Upper lobe of right lung (tissue), 1 donor: ENCODE measurements around the gene KISS1. TPM values are rescaled to one million over a fixed set of nuclear protein-coding genes. Genes with fewer than 3 reads are reported as not detected.

Source experiments
- ATAC-seq: fragments of 200-7000 bp; cut with Tn5 transposase; one replicate; pipeline ENCODE4 v1.9.1; 2020; ENCODE audit warnings: mild to moderate bottlenecking, moderate library complexity
- DNase-seq: peaks from one replicate; pipeline ENCODE4 v3.0.0-alpha.2; 2020
- H3K27ac ChIP-seq: fragments of 200-600 bp; one replicate; pipeline ENCODE4 v1.8.0; 2022
- H3K27me3 ChIP-seq: fragments of 200-600 bp; one replicate; pipeline ENCODE4 v1.8.0; 2022; ENCODE audit warnings: mild to moderate bottlenecking
- H3K36me3 ChIP-seq: fragments of 200-600 bp; one replicate; pipeline ENCODE4 v1.8.0; 2022
- H3K4me1 ChIP-seq: fragments of 200-600 bp; one replicate; pipeline ENCODE4 v1.8.0; 2022
- H3K4me3 ChIP-seq: fragments of 200-600 bp; one replicate; pipeline ENCODE4 v1.8.0; 2022; ENCODE audit warnings: mild to moderate bottlenecking
- H3K9me3 ChIP-seq: fragments of 200-600 bp; one replicate; pipeline ENCODE4 v1.8.0; 2022
- intact Hi-C: fragments of 100-400 bp; cut with DNase I; formaldehyde crosslinking; loops from one replicate; pipeline ENCODE4 v1.11.0; 2022
- total RNA-seq: library from RNA; stranded (reverse); fragmentation: NEBNext Ultra II Directional; extraction: Animal tissue kit (Norgen Biotek cat#: 25700); gene quantifications from one replicate; pipeline ENCODE4 v1.2.1, GENCODE V29; 2021
- TF ChIP-seq, protein P1 (sequence below): fragments of 200-600 bp; IDR thresholded peaks from one replicate; pipeline ENCODE4 v1.8.0; 2022; ENCODE audit warnings: antibody characterized with exemption
- donor health status: DM: no; HTN: yes; CAD: no; lungs with severe emphysema.

KISS1 gene
- total RNA-seq, 1 donor from 2014 or later, result 2.9 TPM

DNA sequence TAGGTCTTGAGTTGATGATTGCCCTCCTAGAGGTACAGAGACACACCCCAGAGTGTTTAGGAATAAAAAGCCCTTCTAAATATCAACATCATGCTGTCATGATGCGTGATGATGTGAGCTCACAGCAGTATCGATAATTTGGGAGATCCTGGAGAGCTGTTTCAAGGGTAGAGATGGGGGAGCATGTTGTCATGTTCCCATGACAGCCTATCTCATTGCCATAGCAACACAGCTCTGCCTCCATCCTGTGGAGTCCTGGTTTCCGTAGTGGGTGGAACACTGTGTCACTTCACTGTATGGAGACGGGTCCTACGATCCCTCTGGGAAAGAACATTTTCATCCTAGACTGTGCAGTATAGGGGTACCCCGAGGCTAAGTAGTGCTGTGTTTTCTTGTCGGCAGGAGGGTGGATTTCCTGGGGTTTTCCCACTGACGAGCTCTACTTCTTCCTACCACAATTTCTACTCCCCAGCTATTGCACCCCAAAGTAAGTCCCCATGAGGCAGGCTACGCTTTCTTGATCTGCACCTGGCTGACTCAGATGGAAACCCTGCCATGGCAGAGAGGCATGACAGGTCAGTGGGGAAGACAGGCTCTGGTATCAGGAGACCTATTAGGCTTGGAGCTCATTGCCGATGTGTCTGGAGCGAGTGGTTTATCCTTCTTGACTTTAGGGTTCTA lies 7.2 kb downstream of the KISS1 start:
- TF ChIP-seq, protein P1, sequence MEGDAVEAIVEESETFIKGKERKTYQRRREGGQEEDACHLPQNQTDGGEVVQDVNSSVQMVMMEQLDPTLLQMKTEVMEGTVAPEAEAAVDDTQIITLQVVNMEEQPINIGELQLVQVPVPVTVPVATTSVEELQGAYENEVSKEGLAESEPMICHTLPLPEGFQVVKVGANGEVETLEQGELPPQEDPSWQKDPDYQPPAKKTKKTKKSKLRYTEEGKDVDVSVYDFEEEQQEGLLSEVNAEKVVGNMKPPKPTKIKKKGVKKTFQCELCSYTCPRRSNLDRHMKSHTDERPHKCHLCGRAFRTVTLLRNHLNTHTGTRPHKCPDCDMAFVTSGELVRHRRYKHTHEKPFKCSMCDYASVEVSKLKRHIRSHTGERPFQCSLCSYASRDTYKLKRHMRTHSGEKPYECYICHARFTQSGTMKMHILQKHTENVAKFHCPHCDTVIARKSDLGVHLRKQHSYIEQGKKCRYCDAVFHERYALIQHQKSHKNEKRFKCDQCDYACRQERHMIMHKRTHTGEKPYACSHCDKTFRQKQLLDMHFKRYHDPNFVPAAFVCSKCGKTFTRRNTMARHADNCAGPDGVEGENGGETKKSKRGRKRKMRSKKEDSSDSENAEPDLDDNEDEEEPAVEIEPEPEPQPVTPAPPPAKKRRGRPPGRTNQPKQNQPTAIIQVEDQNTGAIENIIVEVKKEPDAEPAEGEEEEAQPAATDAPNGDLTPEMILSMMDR, result no peak

DNA sequence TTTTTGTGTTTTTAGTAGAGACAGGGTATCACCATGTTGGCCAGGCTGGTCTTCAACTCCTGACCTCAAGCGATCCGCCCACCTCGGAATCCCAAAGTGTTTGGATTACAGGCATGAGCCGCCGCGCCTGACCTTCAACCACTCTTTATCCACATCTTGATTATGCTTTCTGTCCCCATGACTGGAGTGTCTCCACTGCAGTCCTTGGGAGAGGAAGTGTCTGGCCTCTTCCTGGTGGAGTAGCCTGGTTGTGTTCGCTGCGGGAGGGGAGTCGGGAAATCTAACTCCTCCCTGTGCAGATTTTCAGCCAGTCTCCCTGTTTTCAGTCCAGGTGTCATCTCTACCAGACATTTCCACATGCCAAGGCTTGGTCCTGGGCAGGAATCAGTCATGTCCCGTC lies 9.7 kb downstream of the KISS1 start:
- no peaks in the 10 kb centered on the region for H3K9me3 ChIP-seq
- no peak overlapping the region for H3K27ac ChIP-seq
- intact Hi-C loops, result no loop called here
- TF ChIP-seq, protein P1, result no peak
- H3K4me1 ChIP-seq, result no peaks in the 10 kb centered on the region
- no peak for ATAC-seq
- DNase-seq, result no peak
- H3K4me3 ChIP-seq, result no peak overlapping the region
- no peaks in the 10 kb centered on the region for H3K36me3 ChIP-seq
- peaks cover 43% of the 10 kb centered on the region for H3K27me3 ChIP-seq

More for the DNA sequence above, 7.2 kb downstream of the KISS1 start:
- Histone ChIP-seq H3K36me3 (no peaks in the 10 kb centered on the region), H3K4me1 (no peaks in the 10 kb centered on the region), H3K27me3 (peaks cover 43% of the 10 kb centered on the region), H3K4me3 (no peak overlapping the region), H3K27ac (no peak overlapping the region), H3K9me3 (no peaks in the 10 kb centered on the region)
- ATAC-seq (no peak), DNase-seq (no peak)
- intact Hi-C loops, result no loop called here

DNA sequence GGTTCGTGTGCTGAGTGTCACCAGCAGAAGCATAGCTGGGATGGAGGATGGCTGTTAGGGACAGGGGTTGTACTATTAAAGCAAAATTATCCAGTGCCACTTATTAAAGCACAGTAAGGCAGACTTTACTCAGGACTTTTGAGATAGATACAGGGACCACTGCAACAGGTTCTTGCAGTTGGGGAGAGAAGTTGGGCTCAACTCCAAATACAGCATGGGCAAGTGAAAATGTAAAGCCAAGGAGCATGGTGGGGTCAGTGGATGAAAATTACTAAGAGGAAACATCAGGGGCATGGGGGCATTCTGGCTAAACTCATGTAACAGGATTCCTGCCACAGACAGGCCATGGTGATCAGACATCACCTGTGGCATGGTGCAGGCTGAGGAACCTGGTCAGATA lies 15.2 kb downstream of the KISS1 start:
- Histone ChIP-seq H3K4me1 (no peaks in the 10 kb centered on the region), H3K4me3 (no peak overlapping the region), H3K27me3 (peaks cover 5% of the 10 kb centered on the region), H3K27ac (no peak overlapping the region), H3K9me3 (no peaks in the 10 kb centered on the region), H3K36me3 (no peaks in the 10 kb centered on the region)
- TF ChIP-seq, protein P1, result no peak
- DNase-seq, result no peak
- no peak for ATAC-seq
- intact Hi-C loops, result no loop called here

DNA sequence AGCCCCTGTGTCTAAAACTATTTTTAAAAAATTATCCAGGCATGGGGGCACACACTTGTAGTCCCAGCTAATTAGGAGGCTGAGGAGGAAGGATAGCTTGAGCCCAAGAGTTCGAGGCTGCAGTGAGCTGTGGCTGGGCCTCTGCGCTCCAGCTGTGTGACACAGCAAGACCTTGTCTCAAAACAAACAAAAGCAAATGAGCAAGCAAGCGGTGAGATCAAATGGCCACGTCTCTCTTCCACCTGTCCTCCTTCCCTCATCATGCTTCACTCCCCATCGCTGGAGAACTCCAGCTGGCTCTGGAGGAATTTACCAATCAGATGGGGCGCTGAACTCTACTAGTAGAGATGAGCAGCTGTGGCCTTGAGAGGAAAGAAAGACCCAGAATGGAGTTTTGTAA lies 16.2 kb downstream of the KISS1 start:
- no peaks in the 10 kb centered on the region for H3K4me1 ChIP-seq
- no peaks in the 10 kb centered on the region for H3K27me3 ChIP-seq
- DNase-seq (no peak), ATAC-seq (no peak)
- no peaks in the 10 kb centered on the region for H3K9me3 ChIP-seq
- no peak overlapping the region for H3K27ac ChIP-seq
- no peaks in the 10 kb centered on the region for H3K36me3 ChIP-seq
- TF ChIP-seq, protein P1, result no peak
- H3K4me3 ChIP-seq, result no peak overlapping the region
- intact Hi-C loops, result no loop called here

DNA sequence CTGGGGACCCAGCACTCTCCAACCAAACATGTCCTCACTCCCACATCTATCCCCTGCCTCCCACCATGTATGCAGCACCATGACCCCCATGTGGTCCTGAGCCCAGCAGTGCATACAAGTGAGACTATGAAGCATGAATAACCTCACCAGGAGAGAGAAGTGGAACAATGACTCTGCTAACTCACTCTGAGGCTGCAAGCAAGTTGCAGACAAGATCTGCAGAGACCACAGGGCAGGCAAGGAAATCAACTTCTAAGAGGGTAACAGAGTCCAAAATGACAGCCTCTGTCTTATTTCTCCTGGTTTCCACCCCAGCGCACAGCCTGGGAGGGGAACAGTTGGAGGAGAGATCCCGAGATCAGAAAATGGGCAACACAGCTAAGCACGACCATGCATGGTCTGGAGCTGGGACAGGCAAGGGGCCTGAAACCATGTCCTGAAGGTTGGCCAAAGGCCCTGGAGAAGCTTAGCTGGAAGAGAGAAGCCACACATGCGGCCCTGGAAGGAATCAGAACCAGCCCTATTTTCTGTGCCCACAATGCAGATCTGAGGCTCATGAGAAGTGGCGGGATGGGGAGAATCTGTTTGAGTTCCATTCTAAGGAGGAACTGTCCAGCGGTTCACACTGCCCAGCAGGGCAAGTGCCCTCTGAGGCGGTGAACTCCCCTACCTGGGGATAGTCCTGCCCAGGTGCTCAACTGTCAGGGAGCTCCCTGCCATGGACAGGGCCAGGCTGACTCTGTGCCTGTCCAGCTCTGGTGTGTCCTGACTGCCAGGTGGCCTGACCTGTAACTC lies 17.6 kb downstream of the KISS1 start:
- H3K36me3 ChIP-seq, result no peaks in the 10 kb centered on the region
- ATAC-seq (no peak), DNase-seq (no peak)
- H3K27ac ChIP-seq, result no peak overlapping the region
- no peaks in the 10 kb centered on the region for H3K27me3 ChIP-seq
- intact Hi-C loops, result no loop called here
- H3K4me3 ChIP-seq, result no peak overlapping the region
- no peaks in the 10 kb centered on the region for H3K4me1 ChIP-seq
- no peaks in the 10 kb centered on the region for H3K9me3 ChIP-seq
- TF ChIP-seq, protein P1, result no peak
